ENCODE data around the gene RAB41.
A peak's percentile ranks its signal among the peaks of the same experiment; 100 is the strongest.
"Not testable (repeated sequence)": the region's sequence is repeated elsewhere in the genome, so short reads cannot be mapped to it uniquely, and the experiment has no call there.

RAB41 gene

GRCh38 chrX:70281951-70282350, at the start of gene RAB41:
Gene RAB41 (plus strand): TSS chrX:70282172. CDS start chrX:70282218, 46 bp downstream.
- DNase-seq: no peak

GRCh38 chrX:70234355-70234754, 47.6 kb upstream of the RAB41 start, which contains the start of gene AWAT1:
Gene AWAT1 (plus strand): TSS chrX:70234655. CDS start chrX:70234696, 41 bp downstream.
- no peak for DNase-seq

GRCh38 chrX:70240751-70241150, 41.2 kb upstream of the RAB41 start:
- no peak for DNase-seq

DNA sequence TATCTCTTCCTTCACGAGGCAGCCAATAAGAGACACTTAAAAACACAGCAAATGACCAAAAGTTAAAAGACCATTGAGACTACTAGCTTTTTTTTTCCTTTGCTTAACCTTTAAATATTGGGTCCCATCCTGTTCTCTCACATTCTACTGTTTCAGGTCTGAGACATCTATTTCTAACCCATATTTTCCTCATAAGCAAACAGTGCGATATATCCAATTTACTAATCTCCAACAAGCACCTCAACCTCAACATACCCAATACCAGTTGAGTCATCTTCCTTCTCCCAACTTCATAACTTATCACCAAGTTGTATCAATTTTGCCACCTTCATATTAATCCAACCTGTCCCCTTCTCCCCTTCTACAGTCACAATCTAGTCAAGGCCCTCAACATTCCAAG, 40.5 kb upstream of the RAB41 start:
- no peak for DNase-seq

DNA sequence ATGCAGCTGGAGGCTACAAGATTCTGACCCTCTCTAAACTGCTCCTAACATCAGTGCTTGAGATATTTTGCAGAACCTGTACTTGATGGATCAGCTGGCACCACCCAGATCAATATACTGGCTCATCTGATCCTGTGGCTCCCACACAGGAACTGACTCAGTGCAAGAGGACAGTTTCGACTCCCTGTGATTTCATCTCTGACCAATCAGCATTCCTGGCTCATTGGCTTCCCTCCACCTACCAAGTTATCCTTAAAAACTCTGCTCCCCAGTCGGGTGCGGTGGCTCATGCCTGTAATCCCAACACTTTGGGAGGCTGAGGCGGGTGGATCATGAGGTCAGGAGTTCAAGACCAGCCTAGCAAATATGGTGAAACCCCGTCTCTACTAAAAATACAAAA, 38.4 kb upstream of the RAB41 start:
- DNase-seq: not testable (repeated sequence)

GRCh38 chrX:70244881-70245280, 37.1 kb upstream of the RAB41 start:
- no peak for DNase-seq

GRCh38 chrX:70247252-70247651, 34.7 kb upstream of the RAB41 start:
- no peak for DNase-seq

- DNase-seq: no peak
Observed at GRCh38 chrX:70252491-70252890, 29.5 kb upstream of the RAB41 start.

- DNase-seq: no peak
Observed at GRCh38 chrX:70253377-70254062, 28.5 kb upstream of the RAB41 start.

GRCh38 chrX:70254063-70254400, 27.9 kb upstream of the RAB41 start:
- DNase-seq: no peak

GRCh38 chrX:70254909-70255308, 27.1 kb upstream of the RAB41 start:
- DNase-seq: no peak

DNA sequence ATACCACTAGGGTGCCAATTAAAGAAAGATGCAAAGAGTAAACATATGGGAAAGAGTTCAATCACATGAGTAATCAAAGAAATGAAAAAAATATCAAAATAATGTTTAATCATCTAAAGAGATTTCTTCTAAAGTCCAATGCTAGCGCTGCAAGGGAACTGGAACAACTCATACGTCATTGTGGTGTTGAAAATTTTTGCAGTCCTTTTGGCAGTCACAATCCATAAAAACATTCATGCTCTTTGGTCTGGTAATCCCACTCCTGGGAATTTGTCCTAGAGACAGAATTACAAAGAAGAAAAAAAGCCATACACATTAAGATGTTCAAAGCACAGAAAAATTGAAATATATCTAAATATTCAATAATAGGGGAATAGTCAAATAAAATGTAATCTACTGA, 26.5 kb upstream of the RAB41 start:
- no peak for DNase-seq

DNA sequence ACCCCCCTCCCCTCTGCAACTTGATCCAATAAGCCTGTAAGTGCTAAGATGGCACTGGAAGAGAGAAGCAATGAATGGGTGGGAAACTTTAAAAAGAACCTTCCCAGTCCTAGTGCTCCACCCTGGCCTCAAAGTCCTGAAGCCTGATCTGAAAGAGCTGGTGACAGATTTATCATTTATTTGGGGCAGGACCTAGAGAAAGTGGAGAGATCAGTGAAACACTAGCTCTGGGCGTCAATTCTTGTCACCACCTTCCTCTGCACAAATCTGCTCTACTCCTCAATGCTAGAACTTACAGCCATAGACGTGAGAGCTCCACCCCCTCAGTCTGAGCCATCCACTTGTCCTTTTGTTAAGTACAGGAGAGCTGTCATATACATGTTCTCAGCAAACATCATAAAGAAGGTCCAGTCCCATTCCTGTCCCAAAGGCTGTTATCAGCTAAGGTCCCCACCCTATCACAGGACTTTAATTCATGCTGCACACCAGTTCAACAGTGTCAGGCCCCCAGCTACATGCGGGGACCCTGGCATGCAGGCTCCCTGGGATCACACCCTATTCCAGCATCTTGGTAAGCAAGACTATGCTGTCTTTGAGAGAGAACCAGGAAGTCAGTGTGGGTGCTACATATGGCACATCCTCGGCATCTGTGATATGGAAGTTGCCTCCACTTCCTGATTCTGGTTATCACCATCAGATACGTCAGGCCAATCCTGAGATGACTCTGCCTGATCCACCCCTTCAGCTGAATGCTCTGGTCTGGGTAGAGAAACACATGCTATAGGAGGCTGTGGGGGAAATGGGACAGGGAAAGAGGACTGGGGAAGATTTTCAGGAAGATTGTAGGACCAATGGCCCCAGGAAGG, 24.3 kb upstream of the RAB41 start:
- no peak for DNase-seq

DNA sequence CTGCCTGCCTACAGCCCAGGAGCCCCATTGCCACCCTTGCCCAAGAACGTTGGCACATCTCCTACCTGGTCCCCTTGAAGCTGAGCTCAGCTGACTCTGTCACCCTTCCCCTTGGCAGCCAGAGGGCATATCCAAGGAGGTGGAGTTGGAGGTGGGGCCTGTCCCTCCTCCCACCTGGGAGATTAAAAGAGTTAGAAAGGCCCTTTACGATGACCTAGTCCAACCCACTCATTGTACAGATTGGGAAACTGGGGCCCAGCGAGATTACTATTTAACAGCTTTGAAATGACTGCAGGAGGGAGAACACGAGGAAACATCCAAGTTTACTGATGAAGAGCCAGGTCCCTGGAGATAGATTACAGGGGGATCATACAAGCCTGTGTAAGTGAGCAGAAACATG, 21.9 kb upstream of the RAB41 start, which contains the start of gene P2RY4:
P2RY4 (minus strand) TSS at position 101 of the 400 bp plus-strand sequence. CDS start 580 bp downstream, outside the sequence.
- DNase-seq: no peak

DNA sequence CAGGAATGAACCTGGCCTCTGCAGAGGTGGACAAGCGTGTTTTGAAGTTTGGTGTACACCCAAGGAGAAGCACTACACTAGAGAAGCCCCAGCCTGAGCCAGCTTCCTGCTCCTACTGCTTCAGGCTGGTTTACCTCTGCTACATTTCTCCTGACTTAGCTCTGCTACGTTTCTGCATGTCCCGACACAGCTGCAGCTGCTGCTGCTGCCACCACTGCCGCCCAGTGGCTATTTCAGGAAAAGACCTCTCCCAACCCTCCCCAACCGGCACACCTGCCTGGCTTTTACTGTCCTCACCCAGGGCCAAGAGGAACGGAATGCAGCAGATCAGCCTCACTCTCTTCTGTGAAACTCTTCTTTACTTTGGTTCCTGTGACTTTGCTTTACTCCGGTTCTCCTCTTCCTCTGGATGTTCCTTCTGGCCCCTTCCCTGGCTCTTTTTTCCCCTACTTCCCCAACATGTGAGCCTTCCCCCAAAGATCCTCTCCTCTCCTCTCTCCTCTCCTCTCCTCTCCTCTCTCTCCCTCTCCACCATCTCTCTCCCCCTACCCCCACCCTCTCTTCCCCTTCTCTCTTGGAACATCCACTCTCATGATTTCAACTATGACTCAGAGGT, 18.9 kb upstream of the RAB41 start:
- peak; percentile 2 to 3 for DNase-seq

DNA sequence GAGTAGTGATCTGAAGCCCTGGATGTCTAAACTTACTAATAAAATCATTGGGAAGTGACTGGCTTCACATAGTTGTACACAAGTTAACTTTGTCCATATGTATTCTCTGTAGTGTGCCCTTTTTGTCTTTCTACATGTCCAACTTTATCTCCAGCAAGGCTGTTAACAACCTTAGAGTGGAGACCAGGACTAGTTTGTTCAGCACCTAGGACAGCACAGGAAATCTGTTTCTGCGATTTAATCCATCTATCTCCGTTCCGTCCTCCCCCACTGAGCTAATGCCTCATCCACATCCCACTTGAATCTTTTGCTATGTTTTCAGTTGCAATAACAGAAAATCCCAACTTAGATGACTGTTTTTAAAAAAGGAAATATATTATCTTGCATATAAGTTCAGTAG, 17.2 kb upstream of the RAB41 start:
- no peak for DNase-seq

DNA sequence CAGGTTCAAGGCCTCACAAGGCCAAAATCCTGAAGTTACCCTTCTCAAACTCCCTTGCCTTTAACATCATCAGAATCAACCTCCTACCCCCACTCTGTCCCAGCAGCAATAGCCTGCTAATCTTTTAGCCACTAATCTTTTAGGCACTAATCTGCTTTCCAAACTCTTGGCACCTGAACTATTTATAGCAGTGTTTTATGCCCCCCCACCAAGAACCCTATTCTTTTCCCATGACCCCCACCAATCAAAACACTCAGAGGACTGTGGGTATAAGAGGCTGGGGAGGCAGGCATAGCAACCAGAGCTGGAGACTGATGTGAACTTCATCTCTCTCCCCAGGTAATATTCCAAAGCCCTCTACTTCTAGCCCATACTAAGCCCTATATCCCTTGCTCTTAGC, 13.9 kb upstream of the RAB41 start, which contains the start of gene ARR3:
ARR3 (plus strand) TSS at position 301 of the 400 bp plus-strand sequence. CDS start 1,052 bp downstream, outside the sequence.
- DNase-seq: no peak

- not testable (repeated sequence) for DNase-seq
Observed at GRCh38 chrX:70274029-70274428, 7.9 kb upstream of the RAB41 start.

DNA sequence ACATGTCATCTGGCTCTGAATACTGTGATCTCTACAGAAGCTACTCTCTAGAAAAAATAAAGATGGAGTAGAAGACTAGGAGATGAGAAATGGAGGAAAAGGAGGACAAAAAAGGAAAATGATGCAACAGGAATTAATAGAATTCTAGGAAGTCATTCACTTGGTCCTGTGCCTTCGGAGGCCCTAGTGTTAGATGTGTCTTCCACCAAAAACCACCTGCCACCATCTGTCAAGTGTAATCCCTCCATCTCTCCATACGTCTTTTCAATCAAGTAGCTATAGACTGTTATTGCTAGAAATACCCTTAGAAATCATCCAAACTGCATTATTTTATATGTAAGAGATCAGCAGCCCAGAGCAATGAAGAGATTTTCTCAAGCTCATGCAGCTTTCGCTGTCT, 2.9 kb upstream of the RAB41 start:
- no peak for DNase-seq

DNA sequence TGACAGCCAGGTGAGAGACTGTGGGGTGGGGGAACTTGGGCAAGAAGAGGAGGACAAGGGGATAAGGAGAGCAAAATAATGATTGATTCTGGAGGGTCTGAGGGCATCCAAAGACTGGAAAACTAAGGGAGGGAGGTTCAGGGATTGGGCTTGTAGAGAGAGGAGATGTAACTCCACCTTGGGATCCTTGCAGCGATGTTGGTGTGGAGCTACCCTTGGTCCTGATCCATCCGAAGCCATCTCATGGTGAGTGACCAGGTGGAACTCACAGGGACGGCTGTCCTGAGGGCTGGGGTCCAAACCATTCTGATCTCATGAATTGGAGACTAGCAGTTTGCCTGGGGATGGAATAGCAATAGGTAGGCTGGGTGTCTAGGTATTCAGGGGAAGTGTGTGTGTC, 1.4 kb upstream of the RAB41 start:
- no peak for DNase-seq

DNA sequence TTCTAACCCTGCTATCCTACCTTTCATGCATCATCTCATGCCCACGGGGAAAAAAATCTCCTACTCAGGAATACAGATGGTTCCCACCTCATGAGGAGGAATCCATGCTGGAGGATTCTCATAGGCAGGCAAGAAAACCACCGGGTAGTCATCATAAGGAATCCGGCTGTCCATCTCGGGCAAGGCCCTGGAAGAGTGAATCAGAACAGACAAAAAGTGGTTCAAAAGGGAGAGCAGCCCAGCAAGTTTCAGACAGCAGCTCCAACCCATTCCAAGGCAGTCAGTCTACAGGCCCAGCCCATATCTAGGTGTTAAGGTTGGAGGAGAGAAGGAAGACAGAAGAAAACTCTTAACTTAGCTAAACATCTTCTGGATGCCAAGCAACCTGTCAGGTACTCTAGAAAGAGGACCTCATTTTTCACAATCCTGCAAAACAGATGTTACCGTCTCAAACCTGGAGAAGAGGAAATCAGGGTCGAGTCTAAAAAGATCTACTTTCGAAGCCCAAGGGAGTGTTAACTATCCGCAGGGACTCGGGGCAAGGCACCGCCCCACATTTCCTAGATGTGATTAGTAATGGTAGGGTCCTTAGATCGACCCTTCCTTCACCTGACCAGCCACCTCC, 7.3 kb downstream of the RAB41 start:
- no peak for DNase-seq

DNA sequence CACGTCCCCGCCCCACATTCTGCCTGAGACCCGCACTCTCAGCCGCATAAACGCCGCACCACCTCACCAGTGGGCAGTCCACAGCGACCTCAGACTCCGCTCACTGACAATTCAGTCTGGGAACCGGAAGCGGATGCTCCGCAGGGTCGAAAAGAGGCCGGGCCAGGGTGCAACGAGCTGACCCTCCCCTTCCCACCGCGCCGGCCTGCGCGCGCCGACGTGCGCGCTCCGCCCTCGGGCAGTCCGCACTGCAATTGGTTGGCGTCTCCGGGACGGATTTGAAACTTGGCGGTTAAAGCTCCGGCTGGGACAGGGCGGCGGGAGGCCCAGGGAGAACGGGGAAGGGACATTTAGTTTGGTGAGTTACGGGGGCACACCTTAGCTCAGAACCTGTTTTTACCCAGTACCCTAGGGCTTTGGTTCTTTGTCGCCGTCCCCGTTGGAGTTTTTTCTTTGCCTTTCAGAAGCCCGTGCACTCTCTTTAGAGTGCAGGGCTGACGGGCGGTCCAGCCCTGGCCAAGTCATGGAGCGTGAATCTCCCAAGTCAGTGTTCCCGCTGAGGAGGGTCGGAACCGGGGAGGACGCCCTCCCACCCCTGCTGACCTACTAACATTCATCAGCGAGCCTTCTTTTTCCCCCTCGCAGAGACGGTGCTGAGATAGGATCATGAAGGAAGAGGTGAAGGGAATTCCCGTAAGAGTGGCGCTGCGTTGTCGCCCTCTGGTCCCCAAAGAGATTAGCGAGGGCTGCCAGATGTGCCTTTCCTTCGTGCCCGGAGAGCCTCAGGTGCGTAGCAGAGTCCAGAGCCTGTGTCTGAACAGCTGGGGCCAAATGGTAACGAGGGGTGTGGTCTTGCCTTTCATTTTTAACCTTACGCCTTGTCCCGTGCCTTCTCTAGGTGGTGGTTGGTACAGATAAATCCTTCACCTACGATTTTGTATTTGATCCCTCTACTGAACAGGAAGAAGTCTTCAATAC, 8.1 kb downstream of the RAB41 start, which contains the start of the genes KIF4A and PDZD11:
KIF4A (plus strand) TSS at position 312 of the 978 bp plus-strand sequence; CDS start at position 667, 355 bp downstream.
PDZD11 (minus strand) TSS at position 135 of the 978 bp plus-strand sequence. CDS start 586 bp downstream, outside the sequence.
- DNase-seq: peak; percentile 62 to 66
